Measurements from ENCODE around the gene TRMU.
"Not testable (repeated sequence)": the region's sequence is repeated elsewhere in the genome, so short reads cannot be mapped to it uniquely, and the experiment has no call there.

The TRMU gene

GRCh38 chr22:46387748-46388147 lies 52.2 kb downstream of the TRMU start:
- no peak for DNase-seq (ENCODE audit: low read depth in 2 of 2)

GRCh38 chr22:46388647-46389046 lies 53.1 kb downstream of the TRMU start:
- no peak for DNase-seq (ENCODE audit: low read depth in 2 of 2)

- DNase-seq (ENCODE audit: low read depth in 2 of 2) = no peak
Observed at GRCh38 chr22:46389081-46389480, 53.6 kb downstream of the TRMU start.

- DNase-seq (ENCODE audit: low read depth in 2 of 2) = no peak
Observed at GRCh38 chr22:46390105-46390651, 54.7 kb downstream of the TRMU start.

GRCh38 chr22:46390652-46391301 lies 55.3 kb downstream of the TRMU start:
- peak; percentile 22 to 23 for DNase-seq (ENCODE audit: low read depth in 2 of 2)

GRCh38 chr22:46391486-46392136 lies 56.1 kb downstream of the TRMU start:
- no peak for DNase-seq (ENCODE audit: low read depth in 2 of 2)

- no peak for DNase-seq (ENCODE audit: low read depth in 2 of 2)
Observed at GRCh38 chr22:46392137-46392844, 56.8 kb downstream of the TRMU start.

- DNase-seq (ENCODE audit: low read depth in 2 of 2) = no peak
Observed at GRCh38 chr22:46393873-46394272, 58.4 kb downstream of the TRMU start.

GRCh38 chr22:46394622-46395021 lies 59.1 kb downstream of the TRMU start:
- no peak for DNase-seq (ENCODE audit: low read depth in 2 of 2)

- no peak for DNase-seq (ENCODE audit: low read depth in 2 of 2)
Observed at GRCh38 chr22:46395145-46395544, 59.6 kb downstream of the TRMU start.

GRCh38 chr22:46397049-46397448 lies 61.5 kb downstream of the TRMU start:
- DNase-seq (ENCODE audit: low read depth in 2 of 2) = not testable (repeated sequence)

GRCh38 chr22:46397514-46397913 lies 62.0 kb downstream of the TRMU start:
- DNase-seq (ENCODE audit: low read depth in 2 of 2) = no peak

- no peak for DNase-seq (ENCODE audit: low read depth in 2 of 2)
Observed at GRCh38 chr22:46397951-46398350, 62.4 kb downstream of the TRMU start.

GRCh38 chr22:46399251-46400024 lies 63.9 kb downstream of the TRMU start:
- no peak for DNase-seq (ENCODE audit: low read depth in 2 of 2)

GRCh38 chr22:46401370-46401769 lies 65.9 kb downstream of the TRMU start:
- DNase-seq (ENCODE audit: low read depth in 2 of 2) = no peak

GRCh38 chr22:46402505-46402904 lies 67.0 kb downstream of the TRMU start:
- DNase-seq (ENCODE audit: low read depth in 2 of 2) = no peak

- DNase-seq (ENCODE audit: low read depth in 2 of 2) = not testable (repeated sequence)
Observed at GRCh38 chr22:46403880-46404279, 68.4 kb downstream of the TRMU start.

GRCh38 chr22:46405901-46406300 lies 70.4 kb downstream of the TRMU start:
- no peak for DNase-seq (ENCODE audit: low read depth in 2 of 2)

GRCh38 chr22:46406349-46406748 lies 70.8 kb downstream of the TRMU start:
- DNase-seq (ENCODE audit: low read depth in 2 of 2) = no peak

GRCh38 chr22:46406791-46407190 lies 71.3 kb downstream of the TRMU start:
- no peak for DNase-seq (ENCODE audit: low read depth in 2 of 2)
